HG03442 (cell line): ENCODE data around the gene ABCA2.

Experiments
- ATAC-seq: cut with Tn5 transposase; IDR thresholded peaks from one replicate; pipeline ENCODE4 v1.9.1; 2021; ENCODE audit warnings: mild to moderate bottlenecking, moderate library complexity; ENCODE audit not compliant: unreplicated experiment

Gene ABCA2

GRCh38 chr9:137000177-137000930, 27.7 kb downstream of the ABCA2 start:
- ATAC-seq = no peak

GRCh38 chr9:136997830-136998234, 30.2 kb downstream of the ABCA2 start:
- ATAC-seq = no peak

GRCh38 chr9:136997371-136997770, 30.7 kb downstream of the ABCA2 start:
- no peak for ATAC-seq

- ATAC-seq = no peak
Observed at GRCh38 chr9:136996361-136997292, 31.4 kb downstream of the ABCA2 start, which contains the start of gene CLIC3. CLIC3 (minus strand) TSS chr9:136996568; CDS start chr9:136996543, 25 bp downstream.

GRCh38 chr9:136995772-136996311, 32.2 kb downstream of the ABCA2 start:
- ATAC-seq = no peak

GRCh38 chr9:136995362-136995761, 32.7 kb downstream of the ABCA2 start:
- no peak for ATAC-seq

- ATAC-seq = no peak
Observed at GRCh38 chr9:136994888-136995230, 33.2 kb downstream of the ABCA2 start.

GRCh38 chr9:136994180-136994887, 33.7 kb downstream of the ABCA2 start:
- ATAC-seq = no peak

GRCh38 chr9:136992819-136993369, 35.1 kb downstream of the ABCA2 start:
- no peak for ATAC-seq

- ATAC-seq = peak; percentile 79
Observed at GRCh38 chr9:136991993-136992818, 35.8 kb downstream of the ABCA2 start, which contains the start of gene PAXX. PAXX (plus strand) TSS chr9:136992422; CDS start chr9:136992444, 22 bp downstream.

- no peak for ATAC-seq
Observed at GRCh38 chr9:136990242-136990911, 37.7 kb downstream of the ABCA2 start.

- ATAC-seq = no peak
Observed at GRCh38 chr9:136988872-136989271, 39.2 kb downstream of the ABCA2 start.

- ATAC-seq = no peak
Observed at GRCh38 chr9:136985853-136986252, 42.2 kb downstream of the ABCA2 start.

GRCh38 chr9:136985027-136985602, 42.9 kb downstream of the ABCA2 start:
- ATAC-seq = no peak

GRCh38 chr9:136984464-136985026, 43.5 kb downstream of the ABCA2 start:
- ATAC-seq = no peak

GRCh38 chr9:136983656-136984314, 44.3 kb downstream of the ABCA2 start:
- no peak for ATAC-seq

- ATAC-seq = no peak
Observed at GRCh38 chr9:136983167-136983566, 44.9 kb downstream of the ABCA2 start.
